Peyer's patch (tissue), 4 donors: ENCODE measurements around the gene CPLX4. TPM values are rescaled to one million over a fixed set of nuclear protein-coding genes. Genes with fewer than 3 reads are reported as not detected.
"Not testable (repeated sequence)": the region's sequence is repeated elsewhere in the genome, so short reads cannot be mapped to it uniquely, and the experiment has no call there.

Experiments
- DNase-seq, 3 donors: peaks; one replicate each; pipeline ENCODE4 v3.0.0-alpha.2; 2017 to 2019
- H3K27ac ChIP-seq, 4 donors: fragments of 200-600 bp; sonication (generic); one replicate each; pipeline ENCODE4 v1.5.1; 2016 to 2019
- H3K27me3 ChIP-seq, 2 donors: fragments of 200-600 bp; sonication (generic); one replicate each; pipeline ENCODE4 v1.5.1; 2019
- H3K36me3 ChIP-seq, 3 donors: fragments of 200-600 bp; sonication (generic); one replicate each; pipeline ENCODE4 v1.5.1; 2016 to 2019
- H3K4me1 ChIP-seq, 4 donors: fragments of 200-600 bp; sonication (generic); one replicate each; pipeline ENCODE4 v1.5.1; 2016 to 2019
- H3K4me3 ChIP-seq, 4 donors: fragments of 200-600 bp; sonication (generic); 1 replicate in 3 of 4; 2 replicates in 1 of 4; pipeline ENCODE4 v1.5.1; 2016 to 2019; ENCODE audit warnings: mild to moderate bottlenecking in 1 of 4
- H3K9me3 ChIP-seq, 4 donors: fragments of 200-600 bp; sonication (generic); one replicate each; pipeline ENCODE4 v1.5.1; 2016 to 2019; ENCODE audit warnings: mild to moderate bottlenecking in 1 of 4
- CTCF ChIP-seq, 6 experiments: fragments of 450-650 bp in 4 of 6; fragments of 200-600 bp in 2 of 6; sonication (generic) in 1 of 6; IDR thresholded peaks; one replicate each; pipeline ENCODE4 v1.5.1; 2017 to 2019; ENCODE audit warnings: antibody characterized with exemption in 6 of 6, mild to moderate bottlenecking in 3 of 6, moderate library complexity in 1 of 6
- POLR2A ChIP-seq, 2 donors: fragments of 450-650 bp; IDR thresholded peaks; one replicate each; pipeline ENCODE4 v1.5.1; 2017; ENCODE audit warnings: antibody characterized with exemption in 2 of 2, mild to moderate bottlenecking in 2 of 2, moderate library complexity in 2 of 2
- total RNA-seq, 4 donors: library from RNA; depleted of rRNA; stranded (reverse); fragments of >200 nt; gene quantifications; one replicate each; pipeline ENCODE4 v1.1.0, GENCODE V29; 2016

Gene CPLX4
- total RNA-seq, 4 donors from 2014 or later = not detected

- Histone ChIP-seq H3K27ac (no peak overlapping the region), H3K27me3 (peaks cover 0 to 47% of the 10 kb centered on the region in 2 donors), H3K4me3 (no peak overlapping the region), H3K36me3 (no peaks in the 10 kb centered on the region), H3K4me1 (peaks cover 0 to 7% (median 3%) of the 10 kb centered on the region in 4 donors), H3K9me3 (no peaks in the 10 kb centered on the region)
- DNase-seq = no peak
- TF ChIP-seq POLR2A (IDR thresholded peaks at IDR 0.05) = no peak
- TF ChIP-seq CTCF (IDR thresholded peaks at IDR 0.05) = no peak
Measured at GRCh38 chr18:59264121-59264571, 54.3 kb downstream of the CPLX4 start.

- TF ChIP-seq CTCF (IDR thresholded peaks at IDR 0.05) (no peak), POLR2A (IDR thresholded peaks at IDR 0.05) (no peak)
- no peaks in the 10 kb centered on the region for H3K36me3 ChIP-seq
- no peaks in the 10 kb centered on the region for H3K9me3 ChIP-seq
- peaks cover 0 to 43% of the 10 kb centered on the region in 2 donors for H3K27me3 ChIP-seq
- H3K4me1 ChIP-seq = peaks cover 0 to 6% (median 1%) of the 10 kb centered on the region in 4 donors
- H3K4me3 ChIP-seq = no peak overlapping the region
- H3K27ac ChIP-seq = no peak overlapping the region
- DNase-seq = no peak
Measured at GRCh38 chr18:59263661-59264060, 54.8 kb downstream of the CPLX4 start.

GRCh38 chr18:59262243-59262642 is 56.2 kb downstream of the CPLX4 start:
- H3K4me1 ChIP-seq, DNase-seq: not testable (repeated sequence)
- H3K27me3 ChIP-seq = peaks cover 0 to 29% of the 10 kb centered on the region in 2 donors

GRCh38 chr18:59261842-59262241 is 56.6 kb downstream of the CPLX4 start:
- not testable (repeated sequence) for H3K36me3 ChIP-seq, H3K27ac ChIP-seq, H3K9me3 ChIP-seq, DNase-seq, H3K4me3 ChIP-seq, H3K4me1 ChIP-seq
- peaks cover 0 to 29% of the 10 kb centered on the region in 2 donors for H3K27me3 ChIP-seq

More at GRCh38 chr18:59262243-59262642, 56.2 kb downstream of the CPLX4 start:
- not testable (repeated sequence) for H3K4me3 ChIP-seq, H3K36me3 ChIP-seq, H3K27ac ChIP-seq, H3K9me3 ChIP-seq

- H3K36me3 ChIP-seq, H3K4me3 ChIP-seq, DNase-seq, H3K27me3 ChIP-seq, H3K4me1 ChIP-seq, H3K27ac ChIP-seq, H3K9me3 ChIP-seq: not testable (repeated sequence)
Measured at GRCh38 chr18:59255491-59255890, 63.0 kb downstream of the CPLX4 start.

GRCh38 chr18:59249199-59249774 is 69.2 kb downstream of the CPLX4 start:
- Histone ChIP-seq H3K4me3 (no peak overlapping the region), H3K9me3 (no peaks in the 10 kb centered on the region), H3K27ac (no peak overlapping the region), H3K27me3 (no peaks in the 10 kb centered on the region), H3K4me1 (no peaks in the 10 kb centered on the region), H3K36me3 (no peaks in the 10 kb centered on the region)
- DNase-seq = no peak
- peak in 4 of 6 experiments; percentile 52 to 66 (median 59) for TF ChIP-seq CTCF (IDR thresholded peaks at IDR 0.05)
- no peak for TF ChIP-seq POLR2A (IDR thresholded peaks at IDR 0.05)

- H3K4me1 ChIP-seq = no peaks in the 10 kb centered on the region
- no peaks in the 10 kb centered on the region for H3K9me3 ChIP-seq
- H3K27ac ChIP-seq = no peak overlapping the region
- no peaks in the 10 kb centered on the region for H3K36me3 ChIP-seq
- no peak for DNase-seq
- TF ChIP-seq POLR2A (IDR thresholded peaks at IDR 0.05) = no peak
- TF ChIP-seq CTCF (IDR thresholded peaks at IDR 0.05) = no peak
- H3K27me3 ChIP-seq = no peaks in the 10 kb centered on the region
- no peak overlapping the region for H3K4me3 ChIP-seq
Measured at GRCh38 chr18:59246796-59247195, 71.7 kb downstream of the CPLX4 start.

Other genes with a start within 250 kb of the CPLX4 start
- gene SEC11C, start 178.8 kb downstream of the CPLX4 start, total RNA-seq = 10 to 100 TPM; 15.7 to 52.9 (median 29.4) TPM
- gene GRP, start 98.5 kb downstream of the CPLX4 start, total RNA-seq = not detected
- gene RAX, start 45.2 kb downstream of the CPLX4 start, total RNA-seq = not detected
- 10 to 100 TPM; 59.7 to 78.5 (median 63.2) TPM for gene LMAN1, start 40.6 kb upstream of the CPLX4 start, total RNA-seq